HG02588 (cell line): ENCODE measurements around the gene E2F6.

Experiments used
- ATAC-seq: cut with Tn5 transposase; IDR thresholded peaks from one replicate; pipeline ENCODE4 v1.9.1; 2021; ENCODE audit warnings: mild to moderate bottlenecking, moderate library complexity; ENCODE audit not compliant: unreplicated experiment

E2F6 gene

GRCh38 chr2:11396021-11396420 lies 69.9 kb downstream of the E2F6 start:
- no peak for ATAC-seq

GRCh38 chr2:11395389-11395788 lies 70.6 kb downstream of the E2F6 start:
- no peak for ATAC-seq
